IMR-90 (cell line): ENCODE measurements around the gene LGALS12. TPM values are rescaled to one million over a fixed set of nuclear protein-coding genes. Genes with fewer than 3 reads are reported as not detected.

ENCODE experiments used
- ATAC-seq: fragments of 200-7000 bp; cut with Tn5 transposase; 2 replicates; pipeline ENCODE4 v1.9.1; 2020; ENCODE audit warnings: low read depth, mild to moderate bottlenecking, moderate library complexity
- BruUV-seq: library from RNA; stranded (reverse); fragments of 400-500 nt; replicated peaks from 2 replicates; lab custom pipeline; 2021; lab: Mats Ljungman, UMichigan
- CTCF ChIA-PET: fragments of 300-600 bp; formaldehyde crosslinking; extraction: SDS; loops from one replicate; lab custom pipeline; 2021; ENCODE audit warnings: antibody characterized with exemption; lab: Yijun Ruan, JAX
- POLR2A ChIA-PET: fragments of 300-600 bp; sonication (Branson Sonifier 250); formaldehyde crosslinking; loops from one replicate; lab custom pipeline; 2022; ENCODE audit warnings: antibody characterized with exemption; ENCODE audit not compliant: unreplicated experiment; lab: Charles Lee
- DNase-seq: peaks from one replicate; pipeline ENCODE4 v3.0.0; 2013
- H2AFZ ChIP-seq: replicated peaks from 2 replicates; pipeline ENCODE3; 2013; ENCODE audit warnings: low read length, mild to moderate bottlenecking; ENCODE audit not compliant: poor library complexity
- H2AK5ac ChIP-seq: 2 replicates; pipeline ENCODE4 v1.6.1; 2013; ENCODE audit warnings: low read depth, low read length, inconsistent platforms
- H2AK9ac ChIP-seq: replicated peaks from 2 replicates; pipeline ENCODE3; 2013; ENCODE audit warnings: mild to moderate bottlenecking, low read depth, low read length, moderate library complexity; ENCODE audit not compliant: poor library complexity
- H2BK120ac ChIP-seq: 2 replicates; pipeline ENCODE4 v1.6.1; 2013; ENCODE audit warnings: low read depth, low read length, inconsistent platforms
- H2BK15ac ChIP-seq: 3 replicates; pipeline ENCODE4 v1.6.1; 2013; ENCODE audit warnings: low read depth, low read length, inconsistent platforms
- H2BK20ac ChIP-seq: 2 replicates; pipeline ENCODE4 v1.6.1; 2013; ENCODE audit warnings: low read depth, mild to moderate bottlenecking, inconsistent platforms, low read length, moderate library complexity
- H2BK5ac ChIP-seq: 2 replicates; pipeline ENCODE4 v1.6.1; 2013; ENCODE audit warnings: mild to moderate bottlenecking, low read depth, low read length, inconsistent platforms; ENCODE audit not compliant: poor library complexity, severe bottlenecking
- H3K14ac ChIP-seq: replicated peaks from 2 replicates; pipeline ENCODE4 v1.6.1; 2013; ENCODE audit warnings: low read depth, low read length, inconsistent platforms
- H3K18ac ChIP-seq: 2 replicates; pipeline ENCODE4 v1.6.1; 2013; ENCODE audit warnings: low read depth, low read length, control low read depth
- H3K23ac ChIP-seq: 2 replicates; pipeline ENCODE4 v1.6.1; 2013; ENCODE audit warnings: low read depth, low read length, inconsistent platforms
- H3K27ac ChIP-seq: 2 replicates; pipeline ENCODE4 v1.5.1; 2013; ENCODE audit warnings: mild to moderate bottlenecking, control low read depth, low read length; ENCODE audit not compliant: insufficient read depth
- H3K27me3 ChIP-seq: 2 replicates; pipeline ENCODE4 v1.6.1; 2013; ENCODE audit warnings: low read length; ENCODE audit not compliant: control insufficient read depth, insufficient read depth
- H3K36me3 ChIP-seq: 2 replicates; pipeline ENCODE4 v1.6.1; 2013; ENCODE audit warnings: low read length, mixed read lengths; ENCODE audit not compliant: control insufficient read depth, insufficient read depth
- H3K4ac ChIP-seq: 2 replicates; pipeline ENCODE4 v1.6.1; 2013; ENCODE audit warnings: low read depth, low read length, inconsistent platforms
- H3K4me1 ChIP-seq: 2 replicates; pipeline ENCODE4 v1.6.1; 2013; ENCODE audit warnings: low read length, mixed read lengths; ENCODE audit not compliant: control insufficient read depth, insufficient read depth
- H3K4me2 ChIP-seq: 2 replicates; pipeline ENCODE4 v1.6.1; 2013; ENCODE audit warnings: low read depth, mild to moderate bottlenecking, control low read depth, low read length, moderate library complexity
- H3K4me3 ChIP-seq: 2 replicates; pipeline ENCODE4 v1.5.1; 2013; ENCODE audit warnings: low read depth, mild to moderate bottlenecking, control low read depth, low read length, moderate library complexity; ENCODE audit not compliant: insufficient read depth
- H3K56ac ChIP-seq: 2 replicates; pipeline ENCODE4 v1.6.1; 2013; ENCODE audit warnings: low read length, inconsistent platforms; ENCODE audit not compliant: insufficient read depth; ENCODE audit errors: extremely low read depth
- H3K79me1 ChIP-seq, 2 experiments: 2 replicates each; pipeline ENCODE4 v1.6.1; 2013; ENCODE audit warnings: low read length in 2 of 2, inconsistent platforms in 1 of 2, low read depth in 1 of 2
- H3K9ac ChIP-seq: 2 replicates; pipeline ENCODE4 v1.6.1; 2013; ENCODE audit warnings: low read depth, low read length, control low read depth
- H3K9me1 ChIP-seq: 2 replicates; pipeline ENCODE4 v1.6.1; 2013; ENCODE audit warnings: low read length, inconsistent platforms; ENCODE audit not compliant: insufficient read depth
- H3K9me3 ChIP-seq: 2 replicates; pipeline ENCODE4 v1.6.1; 2013; ENCODE audit warnings: low read length; ENCODE audit not compliant: control insufficient read depth, insufficient read depth
- H4K20me1 ChIP-seq: 2 replicates; pipeline ENCODE4 v1.6.1; 2013; ENCODE audit warnings: low read length, inconsistent platforms; ENCODE audit not compliant: insufficient read depth
- H4K5ac ChIP-seq: 2 replicates; pipeline ENCODE4 v1.6.1; 2013; ENCODE audit warnings: mild to moderate bottlenecking, low read depth, low read length, control low read depth
- H4K8ac ChIP-seq, 2 experiments: 2 replicates each; pipeline ENCODE4 v1.6.1; 2013; ENCODE audit warnings: low read depth in 2 of 2, low read length in 2 of 2, control low read depth in 1 of 2, inconsistent platforms in 1 of 2
- H4K91ac ChIP-seq: 2 replicates; pipeline ENCODE4 v1.6.1; 2013; ENCODE audit warnings: low read depth, low read length, inconsistent platforms; ENCODE audit not compliant: insufficient read depth
- BHLHE40 ChIP-seq: fragments of 150-350 bp; IDR thresholded peaks from 2 replicates; pipeline ENCODE4 v1.6.1; 2016; ENCODE audit warnings: mild to moderate bottlenecking, low read depth, low read length
- CEBPB ChIP-seq: IDR thresholded peaks from 2 replicates; pipeline ENCODE4 v1.6.1; 2012; ENCODE audit warnings: low read depth, low read length, improper control_type of control experiment
- CHD1 ChIP-seq: IDR thresholded peaks from 2 replicates; pipeline ENCODE4 v1.6.1; 2012; ENCODE audit warnings: low read depth, low read length, improper control_type of control experiment
- FOS ChIP-seq: fragments of 150-350 bp; IDR thresholded peaks from 2 replicates; pipeline ENCODE4 v1.6.1; 2016; ENCODE audit warnings: low read depth, low read length
- MAFK ChIP-seq: IDR thresholded peaks from 2 replicates; pipeline ENCODE4 v1.6.1; 2012; ENCODE audit warnings: low read depth, low read length, improper control_type of control experiment
- MAZ ChIP-seq: IDR thresholded peaks from 2 replicates; pipeline ENCODE4 v1.6.1; 2012; ENCODE audit warnings: low read depth, mild to moderate bottlenecking, low read length, improper control_type of control experiment, moderate library complexity, borderline replicate concordance
- MXI1 ChIP-seq: IDR thresholded peaks from 2 replicates; pipeline ENCODE4 v1.6.1; 2012; ENCODE audit warnings: low read depth, mild to moderate bottlenecking, low read length, moderate library complexity, borderline replicate concordance
- NFE2L2 ChIP-seq: fragments of 150-350 bp; IDR thresholded peaks from 2 replicates; pipeline ENCODE4 v1.6.1; 2016; ENCODE audit warnings: low read depth, mild to moderate bottlenecking, low read length
- POLR2A ChIP-seq: IDR thresholded peaks from 2 replicates; pipeline ENCODE4 v1.6.1; 2012; ENCODE audit warnings: mild to moderate bottlenecking, low read depth, low read length
- RAD21 ChIP-seq: IDR thresholded peaks from 2 replicates; pipeline ENCODE4 v1.6.1; 2012; ENCODE audit warnings: low read length, improper control_type of control experiment
- RCOR1 ChIP-seq: IDR thresholded peaks from 2 replicates; pipeline ENCODE4 v1.6.1; 2012; ENCODE audit warnings: mild to moderate bottlenecking, low read length, improper control_type of control experiment; ENCODE audit not compliant: insufficient replicate concordance
- RFX5 ChIP-seq: IDR thresholded peaks from 2 replicates; pipeline ENCODE4 v1.8.0; 2012; ENCODE audit warnings: low read depth, mild to moderate bottlenecking, low read length, moderate library complexity
- SMC3 ChIP-seq: fragments of 150-350 bp; IDR thresholded peaks from 2 replicates; pipeline ENCODE4 v1.6.1; 2016; ENCODE audit warnings: low read depth, mild to moderate bottlenecking, antibody characterized with exemption, low read length, moderate library complexity
- USF2 ChIP-seq: fragments of 150-350 bp; IDR thresholded peaks from 2 replicates; pipeline ENCODE4 v1.6.1; 2017; ENCODE audit warnings: mild to moderate bottlenecking, antibody characterized with exemption, low read length, low read depth
- WGBS, 2 experiments: methylation state at CpG; one replicate each; pipeline versions ENCODE4 v1.1.5 to v1.1.7; 2013; ENCODE audit warnings: missing lambda C conversion rate in 2 of 2; ENCODE audit not compliant: insufficient read length in 1 of 2; ENCODE audit errors: extremely low coverage in 2 of 2; 5-methylcytosine and 5-hydroxymethylcytosine counted together
- dilution Hi-C: fragments of 300-500 bp; cut with HindIII; formaldehyde crosslinking; loops from one replicate; pipeline ENCODE4 v1.14.3; 2018; ENCODE audit warnings: low sequenced_read_pairs; ENCODE audit not compliant: unreplicated experiment
- in situ Hi-C: fragments of 300-500 bp; cut with MboI; formaldehyde crosslinking; loops from 3 replicates; pipeline ENCODE4 v1.14.3; 2019; ENCODE audit warnings: low sequenced_read_pairs, inconsistent platforms, mixed read lengths
- intact Hi-C: fragments of 100-400 bp; cut with micrococcal nuclease; formaldehyde crosslinking; loops from 2 replicates; pipeline ENCODE4 v1.10.0; 2022
- polyA plus RNA-seq, 3 experiments: library from polyadenylated mRNA; depleted of rRNA; stranded (reverse); fragments of >200 nt; gene quantifications; 2 replicates each; pipeline ENCODE4 v1.2.3, GENCODE V29; 2012; ENCODE audit warnings: low replicate concordance in 1 of 3
- total RNA-seq: library from RNA; depleted of rRNA; stranded (reverse); fragments of >200 nt; gene quantifications from 2 replicates; pipeline ENCODE4 v1.2.3, GENCODE V29; 2012
- TF ChIP-seq, protein P1 (sequence below): conservative IDR thresholded peaks from 2 replicates; pipeline ENCODE4 v1.5.1; 2012; ENCODE audit warnings: mild to moderate bottlenecking, low read depth, low read length, improper control_type of control experiment
- TF ChIP-seq, protein P2 (sequence below): fragments of 150-350 bp; IDR thresholded peaks from 2 replicates; pipeline ENCODE4 v1.6.1; 2016; ENCODE audit warnings: low read depth, mild to moderate bottlenecking, low read length, moderate library complexity, borderline replicate concordance

The LGALS12 gene
- total and polyA plus RNA-seq, 2 of the 4 experiments (the other 2 are of a cell fraction): not detected

GRCh38 chr11:63560506-63561180 lies 54.8 kb downstream of the LGALS12 start:
- CTCF ChIA-PET: no interaction called here
- no peaks in the 10 kb centered on the region for H3K36me3 ChIP-seq
- H3K14ac ChIP-seq: no peak overlapping the region
- H3K56ac ChIP-seq: no peak overlapping the region
- no peak overlapping the region for H3K4me2 ChIP-seq
- no peak overlapping the region for H2BK5ac ChIP-seq
- H3K9me1 ChIP-seq: no peaks in the 10 kb centered on the region
- no TSS peak for BruUV-seq
- H3K4me3 ChIP-seq: no peak overlapping the region
- 40% methylated on average over 1 of the region's 7 CpGs; no CpG with 5 or more reads in 1 of the 2 experiments for WGBS, 2 experiments
- no peaks in the 10 kb centered on the region for H3K9me3 ChIP-seq
- H4K91ac ChIP-seq: no peak overlapping the region
- intact Hi-C loops: no loop called here
- no peaks in the 10 kb centered on the region for H3K79me1 ChIP-seq
- no peak overlapping the region for H3K4ac ChIP-seq
- H2BK120ac ChIP-seq: no peak overlapping the region
- POLR2A ChIA-PET: no interaction called here
- H4K5ac ChIP-seq: no peak overlapping the region
- dilution Hi-C loops: no loop called here
- no peak overlapping the region for H2AK5ac ChIP-seq
- ATAC-seq (no peak), DNase-seq (no peak)
- H3K9ac ChIP-seq: no peak overlapping the region
- no peak overlapping the region for H4K8ac ChIP-seq
- H4K20me1 ChIP-seq: no peaks in the 10 kb centered on the region
- no peak overlapping the region for H2BK15ac ChIP-seq
- H3K4me1 ChIP-seq: no peaks in the 10 kb centered on the region
- TF ChIP-seq RAD21 (no peak), USF2 (no peak), FOS (no peak), POLR2A (no peak), RFX5 (no peak), RCOR1 (no peak), SMC3 (no peak), MXI1 (no peak), NFE2L2 (no peak), MAZ (no peak), BHLHE40 (no peak), MAFK (no peak), CEBPB (no peak), CHD1 (no peak)
- TF ChIP-seq, protein P1, sequence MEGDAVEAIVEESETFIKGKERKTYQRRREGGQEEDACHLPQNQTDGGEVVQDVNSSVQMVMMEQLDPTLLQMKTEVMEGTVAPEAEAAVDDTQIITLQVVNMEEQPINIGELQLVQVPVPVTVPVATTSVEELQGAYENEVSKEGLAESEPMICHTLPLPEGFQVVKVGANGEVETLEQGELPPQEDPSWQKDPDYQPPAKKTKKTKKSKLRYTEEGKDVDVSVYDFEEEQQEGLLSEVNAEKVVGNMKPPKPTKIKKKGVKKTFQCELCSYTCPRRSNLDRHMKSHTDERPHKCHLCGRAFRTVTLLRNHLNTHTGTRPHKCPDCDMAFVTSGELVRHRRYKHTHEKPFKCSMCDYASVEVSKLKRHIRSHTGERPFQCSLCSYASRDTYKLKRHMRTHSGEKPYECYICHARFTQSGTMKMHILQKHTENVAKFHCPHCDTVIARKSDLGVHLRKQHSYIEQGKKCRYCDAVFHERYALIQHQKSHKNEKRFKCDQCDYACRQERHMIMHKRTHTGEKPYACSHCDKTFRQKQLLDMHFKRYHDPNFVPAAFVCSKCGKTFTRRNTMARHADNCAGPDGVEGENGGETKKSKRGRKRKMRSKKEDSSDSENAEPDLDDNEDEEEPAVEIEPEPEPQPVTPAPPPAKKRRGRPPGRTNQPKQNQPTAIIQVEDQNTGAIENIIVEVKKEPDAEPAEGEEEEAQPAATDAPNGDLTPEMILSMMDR: no peak
- TF ChIP-seq, protein P2, sequence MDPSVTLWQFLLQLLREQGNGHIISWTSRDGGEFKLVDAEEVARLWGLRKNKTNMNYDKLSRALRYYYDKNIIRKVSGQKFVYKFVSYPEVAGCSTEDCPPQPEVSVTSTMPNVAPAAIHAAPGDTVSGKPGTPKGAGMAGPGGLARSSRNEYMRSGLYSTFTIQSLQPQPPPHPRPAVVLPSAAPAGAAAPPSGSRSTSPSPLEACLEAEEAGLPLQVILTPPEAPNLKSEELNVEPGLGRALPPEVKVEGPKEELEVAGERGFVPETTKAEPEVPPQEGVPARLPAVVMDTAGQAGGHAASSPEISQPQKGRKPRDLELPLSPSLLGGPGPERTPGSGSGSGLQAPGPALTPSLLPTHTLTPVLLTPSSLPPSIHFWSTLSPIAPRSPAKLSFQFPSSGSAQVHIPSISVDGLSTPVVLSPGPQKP: no peak
- no peak overlapping the region for H2AK9ac ChIP-seq
- no peak overlapping the region for H2BK20ac ChIP-seq
- no peak overlapping the region for H3K18ac ChIP-seq
- no peak overlapping the region for H3K27ac ChIP-seq
- H2AFZ ChIP-seq: no peak overlapping the region
- no peak overlapping the region for H3K23ac ChIP-seq
- in situ Hi-C loops: no loop called here
- peaks cover 44% of the 10 kb centered on the region for H3K27me3 ChIP-seq
